ENCODE data around the gene CDH23.

Gene CDH23

DNA sequence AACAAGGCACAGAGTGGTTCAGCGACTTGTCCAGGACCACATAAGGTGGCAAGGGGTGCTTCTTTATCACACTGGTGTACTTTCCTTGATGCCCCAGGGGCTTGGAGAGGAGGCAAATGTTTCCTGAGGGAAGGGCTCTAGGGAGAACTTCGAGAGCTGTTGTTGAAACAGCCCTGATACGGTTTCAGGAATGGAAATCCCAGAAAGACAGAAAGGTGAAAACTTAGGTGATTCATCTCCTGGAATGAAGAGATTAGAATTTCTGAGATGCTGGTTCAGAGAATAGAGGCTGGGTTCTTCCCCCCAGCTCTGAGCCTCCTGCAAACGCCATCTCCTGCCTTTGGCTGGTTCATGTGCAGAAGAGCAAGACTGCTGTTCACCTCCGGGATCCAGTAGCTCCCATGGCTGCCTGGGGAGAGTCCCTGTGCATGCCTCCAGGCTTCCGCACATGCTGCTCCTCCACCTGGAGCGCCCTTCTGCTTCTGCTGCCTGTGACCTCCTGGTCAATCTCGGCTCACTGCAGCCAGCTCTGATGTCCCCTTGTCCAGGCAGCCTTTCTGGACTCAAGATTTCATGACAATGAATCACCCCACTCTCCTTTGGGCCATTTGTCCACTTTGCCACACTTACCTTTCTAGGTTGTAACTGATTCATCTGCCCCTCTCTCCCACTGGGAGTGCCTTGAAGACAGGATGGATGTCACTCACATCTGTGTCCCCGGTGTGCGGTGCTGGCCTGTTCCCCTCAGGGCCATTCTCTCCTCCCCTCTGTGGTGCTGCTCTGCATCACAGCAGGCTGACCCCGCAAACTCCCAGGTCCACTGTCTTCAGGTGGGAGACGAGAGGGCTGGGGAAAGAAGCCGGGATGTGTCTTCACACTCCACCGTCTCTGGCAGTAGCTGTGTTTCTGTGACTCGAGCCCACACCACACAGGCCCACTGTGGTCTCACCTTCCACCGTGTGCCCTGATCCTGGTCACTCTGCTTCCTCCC, 3.6 kb upstream of the CDH23 start:
- no peak for DNase-seq

DNA sequence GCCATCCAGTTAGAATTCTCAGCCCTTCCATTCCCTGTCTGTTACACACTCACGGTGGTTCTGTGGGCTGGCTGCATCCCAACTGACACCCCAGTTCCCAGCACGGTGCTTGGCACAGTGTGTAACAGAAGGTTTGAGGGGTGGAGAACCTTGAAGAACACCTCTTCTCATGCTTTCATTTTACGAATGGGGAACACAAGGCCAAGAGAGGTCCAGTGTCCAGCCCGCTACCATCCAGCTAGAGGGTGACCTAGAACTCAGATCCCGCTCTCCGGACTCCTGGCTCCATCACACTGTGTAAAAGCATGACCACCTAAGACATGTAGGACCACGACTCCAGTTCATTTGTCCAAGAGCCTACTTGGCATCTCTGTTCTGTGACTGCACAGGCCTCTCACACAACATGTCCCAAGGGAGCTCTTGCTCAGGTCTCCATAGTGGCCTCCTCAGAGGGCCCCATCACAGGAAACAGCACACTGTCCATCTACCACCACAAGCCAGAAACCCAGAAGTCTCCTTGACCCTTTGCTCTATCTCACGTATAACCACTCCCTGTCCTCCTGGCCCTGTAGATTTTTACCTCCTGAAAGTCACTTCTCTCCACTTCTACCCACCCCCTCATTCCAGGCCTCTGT, 2.8 kb upstream of the CDH23 start:
- no peak for DNase-seq

DNA sequence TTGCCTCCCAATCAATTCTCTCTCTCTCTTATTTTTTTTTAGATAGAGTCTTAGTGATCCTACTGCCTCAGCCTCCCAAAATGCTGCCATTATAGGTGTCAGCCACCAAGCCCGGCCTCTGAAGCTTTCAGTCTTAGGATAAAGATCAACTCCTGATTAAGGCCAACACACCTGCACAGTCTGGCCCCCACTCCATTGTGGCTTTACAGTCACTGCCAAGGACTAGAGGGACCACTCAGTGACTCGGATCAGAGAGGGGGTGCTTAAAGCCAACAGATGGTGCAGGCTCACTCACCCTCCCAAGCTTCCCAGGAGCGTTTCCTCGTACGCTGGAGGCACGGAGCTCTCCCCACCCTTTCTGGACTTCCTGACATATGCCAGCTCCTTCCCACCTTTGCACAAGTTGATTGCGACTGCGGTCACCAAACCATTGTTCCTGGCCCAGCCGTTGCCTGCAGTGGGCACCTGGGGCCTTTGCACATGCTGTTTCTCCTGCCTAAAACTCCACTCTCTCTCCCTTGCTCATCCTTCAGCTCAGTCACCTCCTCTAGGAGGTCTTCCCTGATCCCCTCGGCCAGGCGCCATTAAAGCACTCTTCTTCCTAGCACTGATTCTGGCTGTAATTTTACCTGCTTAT, 1.7 kb upstream of the CDH23 start:
- DNase-seq, result no peak

DNA sequence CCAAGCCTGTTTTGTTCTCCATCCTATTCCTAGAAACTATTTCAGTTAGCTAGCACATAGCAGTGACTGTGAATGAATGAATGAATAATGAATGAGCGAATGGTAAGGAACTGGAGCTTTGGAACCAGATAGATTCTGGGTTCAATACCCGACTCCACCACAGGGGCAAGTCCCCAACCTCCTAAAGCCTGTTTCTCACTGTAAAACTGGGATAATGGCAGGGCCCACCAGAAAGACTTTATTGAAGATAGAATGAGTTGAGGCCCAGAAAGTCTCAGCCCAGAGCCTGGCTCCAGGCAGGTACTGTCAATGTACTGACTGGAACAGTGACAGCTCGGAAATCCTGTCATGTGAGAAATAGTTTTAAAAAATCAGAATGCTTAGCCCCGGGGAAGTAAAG, 1.1 kb upstream of the CDH23 start:
- DNase-seq, result no peak

DNA sequence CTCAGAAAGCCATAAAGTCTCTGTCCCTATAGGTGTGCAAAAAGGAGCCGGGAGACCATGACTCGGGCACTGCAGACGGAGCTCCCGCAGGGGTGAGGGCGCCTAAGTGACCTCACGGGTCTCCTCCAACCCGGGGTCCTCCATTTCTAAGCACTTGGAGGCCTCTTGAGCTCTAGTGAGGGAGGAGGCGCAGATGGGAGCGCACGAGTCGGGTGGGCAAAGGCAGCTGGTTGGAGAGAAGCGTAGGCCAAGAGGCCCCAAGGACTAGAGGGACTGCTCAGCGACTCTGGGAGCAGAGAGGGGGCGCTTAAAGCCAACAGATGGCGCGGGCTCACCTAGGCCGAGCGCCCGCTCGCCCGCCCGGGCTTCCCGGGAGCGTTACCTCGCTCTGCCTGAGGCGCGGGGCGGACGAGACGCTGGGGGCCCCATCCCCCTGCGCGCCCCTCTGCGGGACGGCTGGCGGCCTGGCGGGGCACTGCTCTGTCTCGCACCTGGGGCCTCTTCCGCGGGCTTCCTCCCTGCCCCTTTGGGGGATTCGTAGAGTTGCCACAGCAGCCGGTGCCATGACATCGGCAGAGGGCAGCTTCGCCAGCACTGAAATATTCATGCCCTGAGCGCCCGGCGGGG, 523 bp upstream of the CDH23 start:
- peak; percentile 76 for DNase-seq

DNA sequence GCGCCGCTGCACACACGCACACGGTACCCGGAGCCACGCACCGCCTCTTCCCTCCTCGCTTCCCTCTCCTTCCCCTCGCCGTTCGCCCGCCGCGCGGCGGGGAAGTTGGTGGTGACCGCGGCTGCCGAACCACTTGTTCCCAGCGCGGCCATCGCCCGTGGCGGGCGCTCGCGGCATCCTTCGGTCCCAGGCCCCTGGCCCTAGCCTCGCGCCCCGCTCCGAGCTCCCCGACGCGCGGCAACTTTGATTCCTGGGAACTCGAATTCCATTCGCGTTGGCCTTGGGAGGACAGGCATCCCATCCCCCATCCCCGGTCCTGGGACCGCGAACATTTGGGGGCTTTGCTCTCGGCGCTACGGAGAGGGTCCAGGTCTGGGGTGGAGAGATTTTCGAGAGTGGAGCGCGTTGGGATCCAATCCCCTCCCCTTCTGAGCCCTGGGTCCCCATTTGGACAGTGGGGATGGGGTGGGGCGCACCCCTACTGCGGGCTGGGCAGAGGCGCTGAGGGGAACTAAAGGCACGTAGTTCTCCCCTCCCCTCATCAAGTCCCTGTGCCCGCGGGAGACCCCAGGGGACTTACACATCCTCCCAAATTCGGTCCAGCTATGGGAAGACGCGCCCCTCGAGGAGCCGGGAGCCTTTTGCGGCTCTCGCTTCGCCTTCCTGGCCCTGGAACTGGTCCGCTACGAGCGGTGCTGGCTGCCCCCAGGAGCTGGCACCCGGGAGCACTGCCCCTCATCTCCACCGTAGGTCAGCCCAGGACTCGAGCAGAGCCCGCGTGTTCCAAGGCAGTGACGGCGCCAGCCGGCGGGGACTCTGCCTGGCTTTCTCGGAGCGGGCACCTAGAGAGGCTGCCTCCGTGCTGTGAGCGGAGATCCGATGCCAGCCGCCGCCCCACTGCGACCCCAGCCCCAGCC, 834 bp downstream of the CDH23 start:
- no peak for DNase-seq

DNA sequence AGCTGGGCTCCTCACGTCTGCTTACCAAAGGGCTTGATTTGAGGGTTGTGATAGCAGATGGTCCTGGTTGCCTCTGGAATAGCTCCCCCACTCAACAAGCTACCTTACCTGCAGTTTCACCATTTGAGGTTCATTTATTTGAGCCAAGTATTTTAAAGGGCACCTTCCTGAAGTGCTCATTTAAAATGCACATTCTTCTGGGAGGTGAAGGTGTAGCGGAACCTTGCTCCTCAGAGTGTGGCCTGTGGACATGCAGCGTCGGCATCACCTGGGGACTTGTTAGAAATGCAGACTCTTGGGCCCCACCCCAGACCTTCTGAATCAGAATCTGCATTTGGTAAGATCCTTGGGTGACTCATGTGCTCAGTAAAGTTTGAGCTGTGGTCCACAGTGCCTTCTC, 2.3 kb downstream of the CDH23 start:
- no peak for DNase-seq

DNA sequence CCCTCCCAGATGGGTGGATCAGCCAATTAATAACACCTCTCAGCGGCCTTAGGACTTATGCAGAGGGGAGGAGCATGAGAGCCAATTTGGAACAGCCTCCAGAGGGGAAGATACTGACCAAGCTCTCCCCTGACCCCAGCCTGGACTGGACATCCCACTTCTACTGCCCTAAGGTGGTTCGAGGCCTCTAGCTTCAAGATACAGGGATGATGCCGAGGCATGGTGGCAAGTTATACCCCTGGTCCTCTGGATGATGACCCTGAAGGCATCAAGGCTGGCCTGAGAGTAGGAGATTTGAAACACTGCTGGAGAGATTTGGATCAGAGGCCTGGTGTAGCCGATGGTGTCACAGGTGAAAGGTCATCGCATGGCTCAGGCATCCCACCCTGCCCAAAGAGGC, 3.2 kb downstream of the CDH23 start:
- no peak for DNase-seq

DNA sequence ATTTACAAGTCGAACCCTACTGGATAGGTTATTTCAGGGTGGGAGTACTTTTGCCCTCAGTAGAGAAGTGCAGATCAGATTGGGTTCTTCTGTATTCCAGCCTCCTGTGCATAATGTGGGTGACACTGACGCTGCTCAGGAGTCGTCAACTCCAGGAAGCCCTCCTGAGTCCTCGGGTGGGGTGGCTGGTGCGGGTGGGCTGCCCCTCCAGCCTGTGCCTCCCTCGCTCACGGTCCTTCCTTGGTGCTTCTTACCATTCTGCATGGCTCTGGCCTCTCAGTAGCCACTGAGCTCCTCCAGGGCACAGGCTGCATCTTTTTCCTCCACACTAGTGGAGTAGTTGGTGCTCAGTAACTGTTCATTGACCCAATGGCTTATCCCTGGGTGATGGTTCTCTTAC, 4.3 kb downstream of the CDH23 start:
- DNase-seq, result no peak

DNA sequence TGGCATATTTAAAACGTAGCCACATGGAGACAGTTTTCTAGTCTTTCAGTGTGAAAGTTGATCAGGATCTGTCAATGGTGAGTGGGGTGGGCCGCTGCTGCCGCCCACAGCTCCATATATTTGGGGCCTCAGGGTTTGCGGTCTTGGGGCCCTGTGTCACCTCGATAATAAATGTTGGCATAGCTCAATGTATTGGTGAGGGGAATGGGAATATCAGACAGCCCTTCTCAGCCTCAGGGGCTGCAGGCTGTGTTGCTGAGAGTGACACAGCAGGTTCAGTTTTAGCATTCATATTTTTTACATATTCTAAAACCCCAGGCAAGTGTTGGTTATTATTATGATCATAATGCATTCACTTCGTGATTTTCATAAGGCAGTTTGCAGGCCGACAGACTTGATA, 5.3 kb downstream of the CDH23 start:
- no peak for DNase-seq

DNA sequence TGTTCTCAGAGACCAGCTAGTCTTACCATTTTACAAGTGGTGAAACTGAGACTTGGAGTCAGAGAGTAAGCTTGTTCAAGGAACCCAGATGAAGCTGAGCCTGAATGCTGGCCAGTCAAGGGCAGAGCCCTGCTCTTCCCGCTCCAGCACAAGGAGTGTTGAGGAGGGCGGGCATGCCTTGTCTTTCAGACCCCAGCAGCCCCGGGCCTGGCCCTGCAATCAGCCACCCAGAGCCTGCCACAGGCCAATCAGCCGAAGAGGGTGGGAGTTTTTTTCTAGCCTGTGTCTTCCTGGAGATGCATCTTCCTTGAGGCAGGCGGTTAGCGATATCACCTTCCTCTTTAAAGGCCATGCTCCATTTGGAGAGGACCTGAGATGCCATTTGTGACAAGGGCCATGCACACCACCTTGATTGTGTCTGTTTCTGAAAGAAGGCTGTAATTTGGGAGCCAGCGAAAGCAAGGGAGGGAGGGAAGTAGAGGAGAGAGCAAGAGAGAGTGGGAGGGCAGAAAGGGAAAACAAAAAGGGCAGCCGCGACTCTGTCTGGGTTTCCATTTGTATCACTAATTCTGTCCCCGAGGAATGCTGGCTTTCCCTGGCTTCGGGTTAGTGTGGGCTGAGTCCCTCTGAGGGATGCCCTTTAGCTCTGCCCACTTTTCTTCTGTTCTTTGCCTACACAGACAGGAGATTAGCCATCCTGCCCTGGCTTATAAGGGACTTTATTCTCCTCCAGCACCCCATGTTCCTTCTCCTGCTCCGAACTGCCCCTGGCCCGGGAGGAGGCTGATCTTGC, 8.0 kb downstream of the CDH23 start:
- DNase-seq, result no peak

DNA sequence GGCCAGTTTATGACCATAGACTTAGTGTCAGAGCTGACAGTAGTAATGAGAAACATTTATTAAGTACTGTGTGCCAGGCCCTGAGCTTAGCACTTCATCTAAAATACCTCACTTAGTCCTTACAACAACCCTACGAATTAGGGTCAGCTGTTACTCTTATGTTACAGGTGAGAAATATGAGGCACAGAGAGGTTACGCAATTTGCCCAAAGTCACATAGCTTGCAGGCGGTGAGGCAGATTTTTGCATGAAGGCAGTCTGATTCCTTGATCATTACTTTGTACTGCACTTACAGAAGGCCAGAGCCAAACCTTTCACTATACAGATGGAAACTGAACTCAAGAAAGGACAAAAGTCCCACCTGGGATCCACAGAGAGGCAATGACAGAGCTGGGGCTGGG, 10.2 kb downstream of the CDH23 start:
- no peak for DNase-seq

DNA sequence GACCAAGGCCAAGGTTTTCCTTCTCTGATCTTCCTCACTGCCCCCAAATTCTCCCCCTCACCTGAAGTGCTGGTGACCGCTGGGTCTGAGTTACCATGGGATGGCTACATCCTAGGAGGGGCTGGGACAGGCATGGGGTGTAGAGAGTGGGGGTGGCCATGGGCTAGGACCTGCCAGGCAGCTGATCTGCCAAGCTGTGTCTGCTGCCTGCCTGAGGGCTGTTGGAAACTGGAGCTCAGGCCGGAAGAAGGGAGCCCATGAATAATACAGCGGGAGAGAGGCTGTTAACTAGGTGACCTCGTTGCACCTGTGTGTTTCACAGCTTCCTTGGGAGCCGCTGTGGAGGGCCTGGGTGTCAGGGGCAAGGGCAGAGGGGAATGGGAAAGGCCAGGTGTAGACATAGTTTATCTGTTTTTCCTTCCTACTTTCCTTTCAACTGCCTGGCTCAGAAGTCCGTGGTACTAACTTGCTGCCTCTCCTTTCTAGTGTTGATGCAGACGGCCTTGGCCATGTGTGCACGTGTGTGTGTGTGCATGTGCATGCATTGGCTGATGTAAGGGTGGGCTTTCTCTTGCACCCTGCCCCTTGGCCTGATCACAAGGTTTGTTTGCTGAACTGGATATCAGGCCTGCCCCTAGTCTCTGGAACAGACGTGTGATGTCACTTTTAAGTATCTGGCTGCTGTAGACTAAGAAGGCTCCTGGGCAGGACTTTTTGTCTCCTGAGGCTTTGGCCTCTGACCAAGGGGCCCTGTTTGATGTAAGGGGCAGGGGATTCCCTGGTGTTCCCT, 11.9 kb downstream of the CDH23 start:
- no peak for DNase-seq

DNA sequence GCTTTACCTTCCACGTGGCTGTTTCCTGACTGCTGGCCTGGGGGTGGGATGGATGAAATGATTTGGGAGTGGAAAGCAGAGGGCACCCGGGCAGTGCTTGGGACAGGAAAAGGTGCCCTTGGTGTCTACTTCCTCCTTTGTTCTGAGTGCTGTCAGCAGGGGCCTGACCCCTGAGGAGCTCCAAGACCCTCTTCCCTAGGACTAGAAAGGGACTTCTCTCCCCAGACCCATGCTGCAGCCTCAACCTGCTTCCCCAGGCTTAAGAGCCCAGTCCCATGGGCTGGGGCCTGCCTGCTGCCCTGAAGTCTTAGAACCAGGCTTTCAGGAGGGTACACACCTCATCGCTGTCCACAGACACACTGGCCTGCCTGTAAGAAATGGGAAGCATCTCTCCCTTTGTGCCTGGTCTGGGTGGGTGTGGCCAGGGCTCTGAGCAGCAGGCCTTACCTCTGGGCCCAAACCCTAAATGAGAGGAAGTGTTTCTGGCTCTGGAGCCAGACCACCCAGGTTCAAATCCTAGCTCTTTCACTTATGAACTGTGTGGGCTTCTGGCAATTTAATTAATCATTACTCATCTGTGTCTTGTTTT, 12.9 kb downstream of the CDH23 start:
- DNase-seq, result no peak

DNA sequence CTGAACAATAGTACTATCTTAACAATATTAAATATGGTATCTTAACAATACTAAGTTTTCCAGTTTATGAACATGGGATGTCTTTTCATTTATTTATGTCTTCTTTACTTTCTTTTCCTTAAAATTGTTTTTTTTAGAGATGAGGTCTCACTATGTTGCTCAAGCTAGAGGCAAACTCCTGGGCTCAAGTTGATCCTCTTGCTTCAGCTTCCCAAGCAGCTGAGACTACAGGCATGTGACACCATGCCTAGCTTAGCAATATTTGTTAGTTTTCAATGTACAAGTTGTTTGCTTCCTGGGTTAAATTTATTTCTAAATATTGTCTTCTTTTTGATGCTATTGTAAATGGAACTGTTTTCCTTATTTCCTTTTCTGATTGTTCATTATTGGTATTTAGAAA, 16.9 kb downstream of the CDH23 start:
- no peak for DNase-seq

DNA sequence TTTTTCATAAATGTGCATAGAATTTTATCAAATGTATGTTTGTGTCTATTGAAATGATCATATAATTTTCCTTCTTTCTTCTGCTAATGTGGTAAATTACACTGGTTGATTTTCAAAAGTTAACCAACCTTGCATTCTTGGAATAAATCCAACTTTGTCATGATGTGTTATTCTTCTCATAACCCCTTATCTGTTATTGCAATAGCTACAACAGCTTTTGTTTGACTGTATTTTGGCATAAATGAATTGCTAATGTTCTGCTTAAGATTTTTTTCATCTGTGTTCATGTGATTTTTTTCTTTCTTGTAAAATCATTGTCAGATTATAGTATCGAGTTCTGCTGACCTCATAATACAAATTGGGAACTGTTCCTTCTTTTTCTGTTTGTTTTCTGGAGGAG, 17.6 kb downstream of the CDH23 start:
- no peak for DNase-seq

DNA sequence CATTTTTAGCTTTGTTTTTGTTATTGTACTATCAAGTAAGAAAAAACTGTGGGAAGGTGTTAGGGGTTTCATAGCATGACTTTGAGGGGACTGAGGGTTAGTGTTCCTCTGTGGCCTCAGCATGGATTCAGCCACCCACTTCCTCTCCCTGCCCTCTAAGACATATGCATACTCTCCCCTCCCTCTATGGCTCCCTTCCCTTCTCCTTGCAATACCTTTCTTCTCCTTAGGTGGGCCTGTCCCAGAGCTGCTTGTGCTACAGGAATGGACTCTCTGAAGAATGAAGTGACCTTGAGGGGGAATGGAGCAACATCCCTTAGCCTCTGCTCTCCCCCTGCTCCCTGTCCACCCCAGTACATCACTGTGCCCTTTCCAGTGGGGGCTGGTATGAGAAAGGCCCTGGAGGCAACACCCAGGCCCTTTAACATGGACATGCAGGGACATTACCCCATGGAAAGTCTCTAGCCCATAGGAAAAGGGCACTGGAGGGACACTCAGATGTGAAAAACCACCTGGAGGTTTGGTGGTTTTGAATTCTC, 22.4 kb downstream of the CDH23 start:
- DNase-seq, result no peak

DNA sequence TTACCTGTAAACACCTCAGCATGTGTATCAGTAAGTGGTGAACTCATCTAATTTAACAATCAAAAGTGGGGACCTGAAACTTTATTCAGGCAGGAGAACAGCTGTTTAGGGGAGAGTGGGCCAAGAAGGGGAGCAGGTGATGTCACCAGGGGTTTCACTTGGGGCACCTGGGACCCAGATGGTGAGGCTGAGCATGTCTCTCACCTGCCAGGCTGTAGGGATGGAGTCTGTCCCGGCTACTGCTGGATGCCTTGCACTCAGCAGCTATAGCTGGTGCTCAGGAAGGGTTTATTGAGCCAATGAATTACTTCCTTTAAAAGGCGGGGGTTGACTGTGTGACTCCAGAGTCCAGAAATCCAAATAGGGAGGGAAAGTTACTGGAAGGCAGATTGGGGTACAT, 23.0 kb downstream of the CDH23 start:
- DNase-seq, result no peak

DNA sequence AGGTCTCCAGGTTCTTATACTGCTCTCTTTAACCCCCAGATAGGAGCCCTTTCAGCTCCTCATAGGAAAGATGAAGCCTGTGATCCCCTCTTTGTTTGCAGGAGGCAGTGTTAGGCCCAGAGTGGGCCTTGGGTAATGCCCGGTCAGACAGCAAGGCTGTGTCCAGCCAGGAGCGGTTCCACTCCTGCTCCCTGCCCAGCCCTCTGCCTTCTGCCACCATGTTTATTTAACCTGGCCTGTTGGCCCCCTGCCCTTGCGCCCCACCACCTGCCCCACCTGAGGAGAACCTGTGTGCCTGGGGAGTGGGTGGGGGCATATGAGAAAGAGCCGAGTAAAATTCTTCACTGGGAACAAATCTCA, 24.3 kb downstream of the CDH23 start:
- DNase-seq, result no peak

DNA sequence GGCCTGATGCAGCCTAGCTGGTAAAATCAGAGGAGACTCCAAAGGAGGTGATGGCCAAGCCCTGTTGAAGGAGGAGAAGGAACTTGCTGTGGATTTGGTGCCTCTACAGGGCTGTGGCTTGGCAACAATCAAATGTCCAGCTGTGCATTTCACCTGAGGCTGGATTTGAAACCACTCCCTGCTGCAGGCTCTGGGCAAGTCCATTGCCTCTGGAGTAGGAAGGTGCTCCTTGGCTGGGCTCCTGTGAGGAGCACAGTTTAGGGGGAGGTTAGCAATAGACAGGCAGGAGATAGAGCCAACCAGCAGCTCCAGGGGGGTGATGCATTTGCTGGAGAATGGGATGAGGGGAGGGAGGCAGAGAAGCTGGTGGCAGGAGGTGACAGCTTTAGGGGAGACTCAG, 26.5 kb downstream of the CDH23 start:
- no peak for DNase-seq
